ENCODE measurements around the gene ZBTB18.

- TF ChIP-seq TAF1 (IDR thresholded peaks at IDR 0.05; ENCODE audit: low read depth, low read length) (no peak), POLR2A (IDR thresholded peaks at IDR 0.05; ENCODE audit: low read depth, low read length) (no peak), SPI1 (IDR thresholded peaks at IDR 0.05; ENCODE audit: low read depth, low read length) (no peak), POLR2AphosphoS5 (IDR thresholded peaks at IDR 0.05; ENCODE audit: low read depth, low read length) (no peak), POU2F2 (IDR thresholded peaks at IDR 0.05; ENCODE audit: low read depth, low read length) (no peak)
Observed at GRCh38 chr1:244106176-244106575, 55.1 kb downstream of the ZBTB18 start.

Measured in GM12891 (cell line).